Fibroblast of skin of abdomen (primary cell): ENCODE results near the gene LIPK. TPM values are rescaled to one million over a fixed set of nuclear protein-coding genes. Genes with fewer than 3 reads are reported as not detected.
"Not testable (repeated sequence)": the region's sequence is repeated elsewhere in the genome, so short reads cannot be mapped to it uniquely, and the experiment has no call there.

ENCODE experiments used
- DNase-seq: peaks from one replicate; pipeline ENCODE4 v3.0.0-alpha.2; 2013
- polyA plus RNA-seq, 2 experiments: library from polyadenylated mRNA; unstranded; fragments of 120-200 nt; gene quantifications; one replicate each; pipeline ENCODE4 v1.2.1, GENCODE V29; 2013; ENCODE audit not compliant: insufficient read length in 2 of 2

Gene LIPK
- not detected for polyA plus RNA-seq (2013, experiment 1 of 2; ENCODE audit: insufficient read length)
- polyA plus RNA-seq (2013, experiment 2 of 2; ENCODE audit: insufficient read length): not detected

- DNase-seq: no peak
Observed at GRCh38 chr10:88705958-88706357, at the start of gene LIPK. TSS of gene LIPK (plus strand) at chr10:88706249. CDS start at chr10:88724544, 18,295 bp downstream.

- peak; percentile 47 for DNase-seq
Observed at GRCh38 chr10:88657901-88658300, 48.1 kb upstream of the LIPK start.

GRCh38 chr10:88659725-88660597, 46.1 kb upstream of the LIPK start:
- DNase-seq: peak; percentile 12

GRCh38 chr10:88660598-88660884, 45.5 kb upstream of the LIPK start:
- no peak for DNase-seq

- no peak for DNase-seq
Observed at GRCh38 chr10:88661018-88661417, 45.0 kb upstream of the LIPK start.

GRCh38 chr10:88661577-88661976, 44.5 kb upstream of the LIPK start:
- DNase-seq: no peak

GRCh38 chr10:88663153-88663552, 42.9 kb upstream of the LIPK start:
- DNase-seq: not testable (repeated sequence)

- no peak for DNase-seq
Observed at GRCh38 chr10:88664142-88664541, 41.9 kb upstream of the LIPK start, which contains the start of gene LIPF. TSS of gene LIPF (plus strand) at chr10:88664442. CDS start at chr10:88667298, 2,856 bp downstream.

- DNase-seq: no peak
Observed at GRCh38 chr10:88668465-88668864, 37.6 kb upstream of the LIPK start.

GRCh38 chr10:88670497-88670896, 35.6 kb upstream of the LIPK start:
- no peak for DNase-seq

GRCh38 chr10:88672041-88672440, 34.0 kb upstream of the LIPK start:
- DNase-seq: no peak

- no peak for DNase-seq
Observed at GRCh38 chr10:88676283-88677060, 29.6 kb upstream of the LIPK start.

GRCh38 chr10:88680958-88681357, 25.1 kb upstream of the LIPK start:
- DNase-seq: no peak

- DNase-seq: no peak
Observed at GRCh38 chr10:88682491-88682890, 23.6 kb upstream of the LIPK start.

- DNase-seq: peak; percentile 25
Observed at GRCh38 chr10:88687853-88688467, 18.1 kb upstream of the LIPK start.

GRCh38 chr10:88689366-88689765, 16.7 kb upstream of the LIPK start:
- no peak for DNase-seq

GRCh38 chr10:88693392-88694020, 12.5 kb upstream of the LIPK start:
- peak; percentile 13 for DNase-seq

- no peak for DNase-seq
Observed at GRCh38 chr10:88702848-88703597, 3.0 kb upstream of the LIPK start.

GRCh38 chr10:88707429-88708155, 1.5 kb downstream of the LIPK start:
- peak; percentile 74 for DNase-seq

- not testable (repeated sequence) for DNase-seq
Observed at GRCh38 chr10:88709361-88709760, 3.3 kb downstream of the LIPK start.

GRCh38 chr10:88715517-88715916, 9.5 kb downstream of the LIPK start:
- no peak for DNase-seq
